GM19023 (cell line): ENCODE data around the gene SPATA31C1.
"Not testable (repeated sequence)": the region's sequence is repeated elsewhere in the genome, so short reads cannot be mapped to it uniquely, and the experiment has no call there.

Experiments used
- ATAC-seq: cut with Tn5 transposase; IDR thresholded peaks from one replicate; pipeline ENCODE4 v1.9.1; 2021; ENCODE audit warnings: mild to moderate bottlenecking, moderate library complexity; ENCODE audit not compliant: unreplicated experiment

Gene SPATA31C1

GRCh38 chr9:87917662-87918061 lies at the start of gene SPATA31C1:
TSS of gene SPATA31C1 (plus strand) at chr9:87917962.
- not testable (repeated sequence) for ATAC-seq

- ATAC-seq: no peak
Observed at GRCh38 chr9:87868175-87868574, 49.6 kb upstream of the SPATA31C1 start.

GRCh38 chr9:87868635-87869034 lies 49.1 kb upstream of the SPATA31C1 start:
- ATAC-seq: no peak

GRCh38 chr9:87869082-87869481 lies 48.7 kb upstream of the SPATA31C1 start:
- no peak for ATAC-seq

GRCh38 chr9:87871425-87872078 lies 46.2 kb upstream of the SPATA31C1 start:
- ATAC-seq: no peak

GRCh38 chr9:87872079-87872624 lies 45.6 kb upstream of the SPATA31C1 start:
- no peak for ATAC-seq

GRCh38 chr9:87873607-87874303 lies 44.0 kb upstream of the SPATA31C1 start:
- no peak for ATAC-seq

- ATAC-seq: no peak
Observed at GRCh38 chr9:87874304-87874623, 43.5 kb upstream of the SPATA31C1 start.

GRCh38 chr9:87875060-87875459 lies 42.7 kb upstream of the SPATA31C1 start:
- ATAC-seq: no peak

GRCh38 chr9:87875831-87876545 lies 41.8 kb upstream of the SPATA31C1 start:
- ATAC-seq: no peak

GRCh38 chr9:87876708-87877107 lies 41.1 kb upstream of the SPATA31C1 start:
- ATAC-seq: no peak

- no peak for ATAC-seq
Observed at GRCh38 chr9:87878989-87879511, 38.7 kb upstream of the SPATA31C1 start.

- ATAC-seq: no peak
Observed at GRCh38 chr9:87880116-87880515, 37.6 kb upstream of the SPATA31C1 start.

- ATAC-seq: no peak
Observed at GRCh38 chr9:87880683-87881082, 37.1 kb upstream of the SPATA31C1 start.

- no peak for ATAC-seq
Observed at GRCh38 chr9:87882627-87883026, 35.1 kb upstream of the SPATA31C1 start, which contains the start of gene SPATA31E1. TSS of gene SPATA31E1 (plus strand) at chr9:87882877. CDS start at chr9:87882892, 15 bp downstream.

GRCh38 chr9:87883274-87883673 lies 34.5 kb upstream of the SPATA31C1 start:
- no peak for ATAC-seq

- ATAC-seq: no peak
Observed at GRCh38 chr9:87883990-87884389, 33.8 kb upstream of the SPATA31C1 start.

GRCh38 chr9:87884578-87885459 lies 32.9 kb upstream of the SPATA31C1 start:
- ATAC-seq: no peak

- no peak for ATAC-seq
Observed at GRCh38 chr9:87885484-87886189, 32.1 kb upstream of the SPATA31C1 start.
